Prostate gland (tissue), 2 donors: Measurements from ENCODE around the gene FMNL1.

Experiments
- CTCF ChIP-seq, 4 experiments: fragments of 200-600 bp in 2 of 4; fragments of 450-650 bp in 2 of 4; sonication (generic) in 2 of 4; IDR thresholded peaks; 1 replicate in 3 of 4; 2 replicates in 1 of 4; pipeline ENCODE4 v1.5.1; 2016 to 2019; ENCODE audit warnings: antibody characterized with exemption in 4 of 4, mild to moderate bottlenecking in 2 of 4, moderate library complexity in 2 of 4
- POLR2A ChIP-seq: fragments of 450-650 bp; IDR thresholded peaks from one replicate; pipeline ENCODE4 v1.6.1; 2016; ENCODE audit warnings: antibody characterized with exemption, mild to moderate bottlenecking
- POLR2AphosphoS5 ChIP-seq: sonication (generic); formaldehyde crosslinking; IDR thresholded peaks from one replicate; pipeline ENCODE4 v1.6.1; 2017; ENCODE audit warnings: antibody characterized with exemption

DNA sequence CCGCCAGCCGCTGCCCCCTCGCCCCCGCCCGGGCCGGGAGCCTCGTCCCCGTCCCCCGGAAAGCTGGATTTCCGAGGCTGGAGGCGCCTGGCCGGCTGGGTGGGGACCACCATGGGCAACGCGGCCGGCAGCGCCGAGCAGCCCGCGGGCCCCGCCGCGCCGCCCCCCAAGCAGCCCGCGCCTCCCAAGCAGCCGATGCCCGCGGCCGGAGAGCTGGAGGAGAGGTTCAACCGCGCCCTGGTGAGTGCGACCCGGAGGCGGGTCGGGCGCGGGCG lies 266 bp downstream of the FMNL1 start:
- TF ChIP-seq CTCF (IDR thresholded peaks at IDR 0.05) (no peak), POLR2A (no peak), POLR2AphosphoS5 (no peak)
